GF-D8 (cell line): ENCODE results near the gene TBC1D3E.
"Not testable (repeated sequence)": the region's sequence is repeated elsewhere in the genome, so short reads cannot be mapped to it uniquely, and the experiment has no call there.

Experiments
- DNase-seq: peaks from one replicate; lab custom pipeline; 2025; lab: John Stamatoyannopoulos, UW

Gene TBC1D3E

GRCh38 chr17:38127651-38128050 is at the start of gene TBC1D3E:
TBC1D3E (plus strand) TSS chr17:38127951; CDS start chr17:38129496, 1,545 bp downstream.
- DNase-seq: not testable (repeated sequence)

GRCh38 chr17:38087344-38087743 is 40.4 kb upstream of the TBC1D3E start:
- DNase-seq: not testable (repeated sequence)

- not testable (repeated sequence) for DNase-seq
Measured at GRCh38 chr17:38088120-38088519, 39.6 kb upstream of the TBC1D3E start.

GRCh38 chr17:38094059-38094694 is 33.6 kb upstream of the TBC1D3E start:
- DNase-seq: not testable (repeated sequence)

- not testable (repeated sequence) for DNase-seq
Measured at GRCh38 chr17:38099262-38099661, 28.5 kb upstream of the TBC1D3E start.

GRCh38 chr17:38119829-38120228 is 7.9 kb upstream of the TBC1D3E start:
- DNase-seq: not testable (repeated sequence)

GRCh38 chr17:38134860-38135259 is 7.1 kb downstream of the TBC1D3E start:
- not testable (repeated sequence) for DNase-seq
